Activated naive CD4-positive, alpha-beta T cell treated with anti-CD3 and anti-CD28 coated beads, Interleukin-2, amount 50 U/mL, for 72 hours (primary cell): ENCODE measurements around the gene HIP1R. TPM values are rescaled to one million over a fixed set of nuclear protein-coding genes. Genes with fewer than 3 reads are reported as not detected.
"Not testable (repeated sequence)": the region's sequence is repeated elsewhere in the genome, so short reads cannot be mapped to it uniquely, and the experiment has no call there.

Experiments
- ATAC-seq, 2 donors: fragments of 150-1000 bp; cut with Tn5 transposase; 2 replicates each; pipeline ENCODE4 v1.10.0; 2021; ENCODE audit warnings: mild to moderate bottlenecking in 2 of 2, moderate library complexity in 2 of 2
- DNase-seq, 2 donors: peaks; one replicate each; pipeline ENCODE4 v3.0.0; 2021 to 2022; ENCODE audit warnings: low spot score in 2 of 2
- H3K27ac Mint-ChIP-seq, 2 donors: one replicate each; pipeline ENCODE4 v1.8.0; 2022; ENCODE audit warnings: mild to moderate bottlenecking in 2 of 2, mixed read lengths in 2 of 2
- H3K36me3 Mint-ChIP-seq, 2 donors: one replicate each; pipeline ENCODE4 v1.8.0; 2022; ENCODE audit warnings: mixed read lengths in 2 of 2
- H3K9me3 Mint-ChIP-seq, 2 donors: one replicate each; pipeline ENCODE4 v1.8.0; 2022; ENCODE audit warnings: mixed read lengths in 2 of 2
- total RNA-seq, 2 donors: library from RNA; stranded (reverse); gene quantifications; one replicate each; pipeline ENCODE4 v1.2.3, GENCODE V29; 2022

The HIP1R gene
- total RNA-seq, 2 donors from 2014 or later, result 16.7 to 48.9 TPM

DNA sequence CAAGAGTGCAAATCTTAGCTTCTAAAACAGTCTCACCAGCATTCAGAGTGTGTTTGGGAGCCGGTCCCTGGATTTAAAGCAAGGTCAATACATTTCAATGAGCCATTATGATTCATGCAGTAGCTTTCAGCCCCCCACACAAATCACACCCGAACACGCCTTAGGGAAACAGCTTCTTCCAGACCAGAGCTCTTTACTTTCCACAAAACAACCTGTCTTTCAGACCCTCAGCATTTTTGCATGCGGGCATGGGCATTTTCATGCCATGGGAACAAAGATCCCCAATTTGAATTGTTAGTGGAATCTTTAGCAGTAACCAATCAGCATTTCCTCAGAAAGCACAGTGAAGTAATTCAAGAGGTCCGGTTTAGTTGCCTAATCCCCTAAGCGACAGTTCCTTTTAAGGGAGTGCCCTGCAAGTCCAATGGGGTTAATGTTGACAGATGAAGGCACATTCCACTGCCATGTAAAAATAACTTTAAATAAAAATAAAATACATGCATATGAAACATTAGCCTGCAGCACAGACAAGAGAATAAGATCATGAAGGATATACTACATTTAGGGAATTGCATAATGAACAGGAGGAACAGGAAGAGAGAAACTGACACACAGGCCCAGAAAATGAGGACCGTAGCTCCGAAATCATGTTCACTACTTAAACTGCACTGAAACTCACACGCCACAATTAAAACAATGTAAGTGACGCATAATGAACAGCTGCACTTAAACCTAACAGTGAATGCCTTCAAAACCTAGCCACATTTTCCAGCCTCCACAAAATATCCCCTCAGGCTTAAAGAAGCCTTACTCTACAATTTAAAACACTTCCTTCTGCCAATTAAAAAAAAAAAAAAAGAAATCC, 56.6 kb downstream of the HIP1R start:
- Mint-ChIP-seq H3K9me3 (peaks cover 0 to 7% of the 10 kb centered on the region in 2 donors), H3K27ac (no peak overlapping the region), H3K36me3 (peaks cover 16 to 18% of the 10 kb centered on the region in 2 donors)
- no peak for ATAC-seq
- no peak for DNase-seq

DNA sequence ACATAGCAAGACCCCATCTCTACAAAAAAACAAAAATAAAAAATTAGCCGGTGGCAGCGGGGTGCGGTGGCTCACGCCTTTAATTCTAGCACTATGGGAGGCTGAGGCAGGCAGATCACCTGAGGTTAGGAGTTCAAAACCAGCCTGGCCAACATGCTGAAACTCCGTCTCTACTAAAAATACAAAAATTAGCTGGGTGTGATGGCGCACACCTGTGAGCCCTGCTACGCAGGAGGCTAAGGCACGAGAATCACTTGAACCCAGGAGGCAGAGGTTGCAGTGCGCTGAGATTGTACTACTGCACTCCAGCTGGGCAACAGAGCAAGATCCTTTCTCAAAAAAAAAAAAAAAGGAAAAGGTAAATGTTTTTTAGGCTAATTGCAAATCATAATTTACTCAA, 57.5 kb downstream of the HIP1R start:
- ATAC-seq, DNase-seq, H3K27ac Mint-ChIP-seq, H3K9me3 Mint-ChIP-seq: not testable (repeated sequence)
- peaks cover 16 to 18% of the 10 kb centered on the region in 2 donors for H3K36me3 Mint-ChIP-seq

DNA sequence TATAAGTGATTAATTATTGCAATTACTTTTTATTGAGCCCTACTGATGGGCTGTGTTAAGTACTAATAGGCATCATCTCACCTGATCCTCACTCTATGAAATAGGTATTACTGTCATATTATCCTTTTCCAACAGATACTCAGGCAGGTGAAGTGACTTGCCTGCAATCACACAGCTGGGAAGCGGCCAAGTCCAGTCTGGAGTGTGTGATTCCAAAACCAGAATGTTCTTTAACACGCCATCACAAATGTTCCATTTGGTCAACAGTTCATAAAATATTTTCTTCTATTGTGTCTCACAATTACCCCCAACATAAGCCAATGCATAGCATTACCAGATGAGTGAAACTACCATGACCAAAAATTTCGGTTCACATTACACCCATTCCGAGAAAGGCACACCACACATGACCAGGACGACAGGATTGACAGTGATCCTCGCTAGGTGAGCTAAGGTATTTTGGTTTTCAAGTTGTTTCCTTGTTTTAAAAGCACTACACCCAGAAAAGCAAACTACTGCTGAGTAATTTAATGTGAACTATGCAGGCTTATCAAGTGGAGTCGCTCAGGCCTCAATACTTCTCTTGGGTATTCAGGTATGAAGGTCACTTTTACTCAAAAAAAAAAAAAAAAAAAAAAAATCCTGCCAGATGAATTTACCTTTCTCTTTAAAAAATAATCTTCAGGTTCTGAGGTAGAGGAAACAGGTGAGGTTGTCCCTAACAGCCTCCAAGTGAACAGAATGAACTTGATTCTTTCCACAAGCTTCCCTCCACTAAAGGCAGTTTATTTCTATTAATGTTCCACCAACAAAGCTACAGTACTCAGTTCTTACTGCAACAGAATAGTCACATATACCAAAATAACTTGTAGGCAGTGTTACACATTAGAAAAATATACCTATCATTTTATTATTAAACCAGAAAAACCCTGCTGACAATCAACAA, 58.2 kb downstream of the HIP1R start:
- ATAC-seq (no peak), DNase-seq (no peak)
- H3K27ac Mint-ChIP-seq, result no peak overlapping the region
- peaks cover 16 to 18% of the 10 kb centered on the region in 2 donors for H3K36me3 Mint-ChIP-seq
- H3K9me3 Mint-ChIP-seq, result peaks cover 0 to 7% of the 10 kb centered on the region in 2 donors

DNA sequence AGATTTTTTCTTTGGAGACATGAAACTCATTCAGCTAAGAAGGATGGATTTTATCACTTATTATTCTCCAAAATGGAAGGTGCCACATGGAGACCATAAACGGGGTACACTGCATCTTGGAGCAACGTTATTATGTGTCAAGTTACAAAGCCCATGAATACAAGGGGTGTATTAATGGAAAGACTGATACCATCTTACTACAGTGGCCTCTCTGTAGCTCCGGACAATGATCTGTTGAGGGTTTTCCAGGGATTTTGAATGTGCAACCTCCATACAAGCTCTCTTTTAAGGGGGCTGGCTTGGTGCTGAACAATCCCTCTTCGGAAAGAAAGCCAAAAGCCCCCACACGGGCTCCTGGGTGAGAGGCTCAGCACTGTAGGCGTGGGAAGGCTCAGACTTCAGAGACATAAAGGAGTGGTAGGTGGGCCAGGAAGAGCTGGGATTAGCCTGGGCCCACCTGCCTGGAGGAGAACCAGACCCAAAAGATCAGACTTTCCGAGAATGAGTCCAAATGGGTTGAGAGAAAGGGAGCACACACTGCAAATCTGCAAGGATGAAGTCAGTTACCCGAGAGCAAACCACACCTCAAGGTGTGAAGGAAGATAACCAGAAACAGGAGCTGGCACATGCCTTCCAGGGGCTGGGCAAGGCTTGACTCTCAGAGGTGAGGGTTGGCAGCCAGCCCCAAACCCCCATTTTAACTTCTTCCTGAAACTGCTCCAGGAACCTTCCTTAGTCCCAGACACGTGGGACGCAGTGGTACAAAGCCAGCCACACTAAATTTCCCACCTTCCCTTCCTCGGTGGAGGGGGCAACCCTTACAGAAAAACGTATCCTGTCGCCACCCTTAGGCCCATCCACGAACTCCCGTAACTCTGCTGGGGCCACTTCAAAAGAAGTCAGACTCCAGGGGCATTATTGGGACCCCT, 59.2 kb downstream of the HIP1R start:
- DNase-seq (no peak), ATAC-seq (no peak)
- peak overlapping the region; percentile 92 to 93 for H3K27ac Mint-ChIP-seq
- peaks cover 0 to 7% of the 10 kb centered on the region in 2 donors for H3K9me3 Mint-ChIP-seq
- peaks cover 16 to 18% of the 10 kb centered on the region in 2 donors for H3K36me3 Mint-ChIP-seq

DNA sequence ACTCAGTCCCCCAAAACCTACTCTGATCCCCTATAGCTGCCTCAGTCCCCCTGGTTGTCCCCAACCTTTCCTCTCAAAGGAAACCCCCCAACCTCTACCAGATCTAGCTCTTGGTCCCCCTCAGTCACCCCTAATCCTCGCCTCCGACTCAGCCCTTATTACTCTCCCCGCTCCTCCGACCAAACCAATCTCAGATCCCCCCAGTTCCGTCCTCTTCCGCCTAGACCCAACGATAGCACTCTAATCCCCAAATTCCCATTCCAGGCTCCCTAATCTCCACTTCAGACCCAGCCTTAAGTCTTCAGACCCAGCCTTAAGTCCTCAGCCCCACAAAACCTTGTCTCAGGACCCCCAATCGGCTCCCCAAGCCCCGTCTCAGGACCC, 60.1 kb downstream of the HIP1R start:
- no peak for DNase-seq
- H3K9me3 Mint-ChIP-seq, result peaks cover 0 to 7% of the 10 kb centered on the region in 2 donors
- no peak for ATAC-seq
- H3K27ac Mint-ChIP-seq, result peak overlapping the region; percentile 92 to 93
- peaks cover 16 to 18% of the 10 kb centered on the region in 2 donors for H3K36me3 Mint-ChIP-seq

DNA sequence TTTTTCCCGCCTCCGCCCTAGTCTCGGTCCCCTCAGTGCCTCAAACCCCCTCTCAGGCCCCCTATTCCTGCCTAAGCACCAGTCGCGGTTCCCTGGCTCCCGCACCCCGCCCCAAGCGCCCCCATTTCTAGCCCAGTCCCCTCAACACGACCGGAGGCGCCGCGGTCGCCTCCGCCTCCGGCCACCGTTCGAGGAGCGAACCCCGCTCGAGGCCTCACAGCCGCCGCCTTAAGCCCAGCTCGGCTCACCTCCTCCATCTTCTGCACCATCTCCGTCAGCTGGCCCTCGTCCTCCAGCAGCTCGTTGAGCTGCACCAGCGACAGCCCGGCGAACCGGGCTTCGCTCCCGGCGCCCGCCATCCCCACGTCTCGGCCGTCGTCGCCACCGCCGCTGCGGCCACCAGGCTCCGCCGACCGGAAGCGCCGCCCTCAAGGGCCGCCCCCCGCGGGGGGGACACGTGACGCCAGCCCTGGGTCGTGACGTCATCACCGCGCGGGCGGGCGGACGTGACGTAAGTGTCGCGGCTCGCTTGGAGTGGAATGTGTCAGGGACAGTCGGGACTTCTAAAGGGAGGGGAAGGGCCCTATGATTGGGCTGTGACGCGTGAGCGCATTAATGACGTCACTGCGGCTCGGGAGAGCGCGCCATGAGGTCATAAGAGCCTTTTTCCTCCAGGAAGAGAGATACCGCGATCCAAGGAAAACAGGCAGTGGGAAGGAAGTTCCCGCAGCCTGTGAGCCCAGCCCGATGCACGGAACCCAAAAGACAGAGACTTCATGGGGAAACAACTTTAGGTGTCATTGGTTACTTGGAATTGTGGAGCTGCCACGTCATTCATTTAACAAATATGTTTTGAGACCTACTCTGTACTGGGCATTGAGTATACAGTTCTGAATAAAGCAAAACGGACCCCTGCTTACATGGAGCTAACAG, 60.7 kb downstream of the HIP1R start, which contains the start of gene VPS37B:
Gene VPS37B, minus strand, starts transcription at position 421 of the 933 bp plus-strand sequence. Its CDS starts 62 bp downstream, at position 359.
- DNase-seq (peak; percentile 82 to 85), ATAC-seq (peak; percentile 59 to 63)
- peak within 1 kb of the TSS; percentile 92 to 93 for H3K27ac Mint-ChIP-seq
- peaks cover 16 to 18% of the 10 kb centered on the region in 2 donors for H3K36me3 Mint-ChIP-seq
- H3K9me3 Mint-ChIP-seq, result peaks cover 0 to 7% of the 10 kb centered on the region in 2 donors

DNA sequence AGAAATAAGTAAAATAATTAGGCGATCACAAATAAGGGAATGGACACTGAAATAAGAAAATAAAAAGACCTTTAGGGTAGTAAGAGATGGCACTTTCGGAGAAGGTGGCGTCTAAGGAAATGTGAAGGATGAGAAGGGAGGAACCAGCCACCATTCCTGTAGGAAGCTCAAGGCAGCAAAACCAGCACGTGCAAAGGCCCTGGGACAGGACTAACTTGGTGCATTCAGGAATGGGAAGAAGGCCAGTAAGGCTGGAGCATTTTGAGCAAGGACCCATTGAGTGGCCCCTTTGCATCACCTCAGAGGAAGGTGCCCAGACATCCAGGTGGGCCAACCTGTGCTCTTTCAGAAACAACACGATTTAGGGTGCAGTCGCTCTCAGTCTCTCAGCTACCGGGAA, 61.4 kb downstream of the HIP1R start:
- ATAC-seq, result no peak
- H3K27ac Mint-ChIP-seq, result peak overlapping the region; percentile 25 to 92

DNA sequence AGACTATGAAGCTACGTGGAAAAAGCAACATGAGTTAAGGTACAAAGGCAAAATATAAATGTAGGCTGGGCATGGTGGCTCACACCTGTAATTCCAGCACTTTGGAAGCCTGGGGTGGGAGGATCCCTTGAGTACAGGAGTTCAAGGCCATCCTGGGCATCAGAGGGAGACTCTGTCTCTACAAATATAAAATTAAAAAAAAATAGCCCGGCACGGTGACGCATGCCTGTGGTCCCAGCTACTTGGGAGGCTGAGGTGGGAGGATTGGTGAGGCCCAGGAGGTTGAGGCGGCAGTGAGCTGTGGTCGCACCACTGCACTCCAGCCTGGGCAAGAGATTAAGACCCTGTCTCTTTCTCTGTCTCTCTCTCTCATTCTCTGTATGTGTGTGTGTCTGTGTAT, 64.6 kb downstream of the HIP1R start:
- Mint-ChIP-seq H3K27ac (no peak overlapping the region), H3K36me3 (peaks cover 16 to 18% of the 10 kb centered on the region in 2 donors), H3K9me3 (peaks cover 0 to 7% of the 10 kb centered on the region in 2 donors)
- no peak for DNase-seq
- ATAC-seq, result no peak

More for the DNA sequence above, 61.4 kb downstream of the HIP1R start:
- peaks cover 16 to 18% of the 10 kb centered on the region in 2 donors for H3K36me3 Mint-ChIP-seq
- peaks cover 0 to 7% of the 10 kb centered on the region in 2 donors for H3K9me3 Mint-ChIP-seq
- no peak for DNase-seq

DNA sequence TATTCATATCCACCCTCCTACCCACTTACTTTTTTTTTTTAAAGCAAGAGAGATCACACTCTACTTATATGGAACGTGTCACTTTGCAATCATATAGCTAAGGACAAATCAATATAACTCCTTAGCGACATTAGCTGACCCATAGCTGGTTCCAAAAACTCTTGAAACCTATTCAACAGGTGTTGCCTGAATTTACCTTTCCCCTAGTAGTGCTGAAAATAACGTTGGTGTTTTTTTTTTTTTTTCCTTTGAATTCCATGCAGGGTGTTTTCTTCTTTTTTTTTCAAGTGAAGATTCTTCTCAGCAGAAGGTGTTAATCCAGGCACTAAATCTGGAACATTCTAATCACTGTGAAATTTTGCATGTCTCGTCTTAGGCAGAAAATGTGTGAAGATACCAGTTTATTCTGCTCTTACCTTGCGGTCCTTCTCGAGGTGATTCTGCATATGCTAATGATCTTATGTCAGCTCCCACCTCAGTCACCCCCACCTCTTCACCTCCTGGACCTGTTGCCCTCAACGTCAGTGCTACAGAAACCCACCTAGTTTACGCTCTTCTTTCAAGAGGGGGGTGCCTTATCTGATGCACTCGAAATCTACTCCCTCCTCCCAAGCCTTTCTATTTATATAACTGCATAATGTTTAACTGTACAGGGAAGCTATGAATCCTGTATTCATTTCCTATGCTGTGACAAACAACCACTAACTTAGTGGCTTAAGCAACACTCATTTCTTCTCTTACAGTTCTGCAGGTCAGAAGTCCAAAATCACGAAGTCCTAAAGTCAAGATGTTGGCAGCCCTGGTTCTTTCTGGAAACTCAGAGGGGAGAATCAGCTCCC, 67.8 kb downstream of the HIP1R start:
- Mint-ChIP-seq H3K36me3 (no peaks in the 10 kb centered on the region), H3K9me3 (no peaks in the 10 kb centered on the region), H3K27ac (no peak overlapping the region)
- no peak for ATAC-seq
- DNase-seq, result no peak

DNA sequence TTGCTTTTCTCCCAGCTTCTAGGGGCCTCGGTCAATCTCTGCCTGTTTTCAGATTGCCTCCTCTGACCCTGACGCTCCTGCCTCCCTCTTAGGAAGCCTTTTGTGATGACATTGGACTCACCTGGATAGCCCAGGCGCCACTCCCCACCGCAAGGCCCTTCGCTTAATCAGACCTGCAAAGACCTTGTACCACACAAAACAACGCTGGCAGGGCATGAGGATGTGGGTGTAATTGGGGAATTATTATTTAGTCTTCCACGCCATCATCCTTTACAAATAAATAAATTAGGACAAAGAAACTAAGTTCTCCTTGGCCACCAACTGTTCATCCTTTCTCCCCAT, 68.4 kb downstream of the HIP1R start:
- no peaks in the 10 kb centered on the region for H3K9me3 Mint-ChIP-seq
- H3K36me3 Mint-ChIP-seq, result no peaks in the 10 kb centered on the region
- DNase-seq (no peak), ATAC-seq (no peak)
- no peak overlapping the region for H3K27ac Mint-ChIP-seq

DNA sequence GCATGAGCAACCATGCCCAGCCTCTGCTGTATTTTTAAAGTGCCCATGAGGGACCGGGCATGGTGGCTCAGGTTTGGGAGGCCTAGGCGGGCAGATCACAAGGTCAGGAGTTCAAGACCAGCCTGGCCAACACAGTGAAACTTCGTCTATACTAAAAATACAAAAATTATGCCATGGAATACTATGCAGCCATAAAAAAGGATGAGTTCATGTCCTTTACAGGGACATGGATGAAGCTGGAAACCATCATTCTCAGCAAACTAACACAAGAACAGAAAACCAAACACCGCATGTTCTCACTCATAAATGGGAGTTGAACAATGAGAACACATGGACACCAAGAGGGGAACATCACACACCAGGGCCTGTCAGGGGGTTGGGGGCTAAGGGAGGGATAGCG, 70.0 kb downstream of the HIP1R start:
- not testable (repeated sequence) for DNase-seq, H3K27ac Mint-ChIP-seq, ATAC-seq

DNA sequence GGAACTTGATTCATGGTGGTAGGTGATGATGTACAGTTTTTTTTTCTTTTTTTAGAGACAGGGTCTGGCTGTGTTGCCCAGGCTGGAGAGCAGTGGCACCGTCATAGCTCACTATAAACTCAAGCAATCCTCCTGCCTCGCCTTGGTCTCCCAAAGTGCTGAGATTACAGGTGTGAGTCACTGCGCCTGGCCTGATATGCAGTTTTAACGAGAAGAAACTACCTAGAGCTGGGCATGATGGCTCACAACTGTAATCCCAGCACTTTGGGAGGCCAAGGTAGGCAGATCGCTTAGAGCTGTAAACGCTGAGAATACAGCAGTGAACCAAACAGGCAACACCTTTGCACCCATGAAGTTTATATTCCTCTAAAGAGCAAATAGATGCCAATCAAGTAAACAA, 73.7 kb downstream of the HIP1R start:
- no peak for DNase-seq
- no peaks in the 10 kb centered on the region for H3K9me3 Mint-ChIP-seq
- no peak overlapping the region for H3K27ac Mint-ChIP-seq
- no peak for ATAC-seq
- no peaks in the 10 kb centered on the region for H3K36me3 Mint-ChIP-seq

More for the DNA sequence above, 70.0 kb downstream of the HIP1R start:
- H3K9me3 Mint-ChIP-seq, H3K36me3 Mint-ChIP-seq: not testable (repeated sequence)

DNA sequence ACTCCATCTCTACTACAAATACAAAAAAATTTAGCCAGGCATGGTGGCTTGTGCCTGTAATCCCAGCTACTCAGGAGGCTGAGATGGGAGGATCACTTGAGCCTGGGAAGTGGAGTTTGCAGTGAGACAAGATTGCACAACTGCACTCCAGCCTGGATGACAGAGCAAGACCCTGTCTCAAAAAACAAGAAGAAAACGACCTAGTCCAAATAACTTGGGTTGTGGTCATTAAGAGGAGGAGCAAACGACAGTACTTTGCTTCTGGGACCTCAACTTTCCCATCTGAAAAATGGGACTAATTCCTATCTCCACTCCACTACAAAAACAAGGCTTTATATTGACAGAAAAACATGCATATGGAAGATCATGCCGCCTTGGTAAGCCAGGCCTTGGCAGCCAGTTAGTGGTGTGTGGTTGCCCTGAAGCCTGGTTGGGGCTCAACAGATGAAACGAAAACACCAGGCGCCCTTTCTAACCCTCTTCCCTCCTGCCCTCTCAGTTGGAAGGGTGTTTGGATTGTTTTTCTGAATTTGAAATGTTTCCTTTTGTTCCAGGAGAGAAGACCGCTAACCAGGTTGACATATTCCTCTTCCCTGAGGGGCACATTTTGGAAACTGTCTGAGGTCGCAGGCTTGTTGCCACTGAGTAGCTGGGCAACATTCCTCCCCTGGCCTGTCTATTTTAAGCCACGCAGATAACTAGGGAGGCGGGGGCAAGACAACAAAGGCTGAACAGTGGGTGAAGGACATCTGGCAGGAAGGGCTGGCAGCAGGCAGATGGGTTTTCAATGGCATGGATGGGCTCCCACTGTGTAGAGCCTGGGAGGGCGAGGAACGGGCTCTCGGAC, 74.4 kb downstream of the HIP1R start:
- DNase-seq, result no peak

More for the DNA sequence above, 74.4 kb downstream of the HIP1R start:
- no peak for ATAC-seq
- H3K36me3 Mint-ChIP-seq, result no peaks in the 10 kb centered on the region
- H3K9me3 Mint-ChIP-seq, result no peaks in the 10 kb centered on the region
- H3K27ac Mint-ChIP-seq, result no peak overlapping the region
